ENCODE results near the gene DBH.

The DBH gene

GRCh38 chr9:133641396-133641655 lies 5.2 kb downstream of the DBH start:
- no peak for FAIRE-seq
- no peak for DNase-seq (ENCODE audit: insufficient read length, low spot score)

- no peak for DNase-seq (ENCODE audit: insufficient read length, low spot score)
- no peak for FAIRE-seq
These were observed 5.9 kb downstream of the DBH start for GRCh38 chr9:133641861-133642595.

GRCh38 chr9:133642708-133643361 lies 6.7 kb downstream of the DBH start:
- FAIRE-seq, result no peak
- no peak for DNase-seq (ENCODE audit: insufficient read length, low spot score)

GRCh38 chr9:133643362-133643755 lies 7.2 kb downstream of the DBH start:
- FAIRE-seq, result no peak

GRCh38 chr9:133643978-133644760 lies 8.0 kb downstream of the DBH start:
- DNase-seq (ENCODE audit: insufficient read length, low spot score) (no peak), FAIRE-seq (no peak)

More at GRCh38 chr9:133643362-133643755, 7.2 kb downstream of the DBH start:
- DNase-seq (ENCODE audit: insufficient read length, low spot score), result no peak

- DNase-seq (ENCODE audit: insufficient read length, low spot score) (no peak), FAIRE-seq (no peak)
These were observed 9.0 kb downstream of the DBH start for GRCh38 chr9:133645021-133645765.

- no peak for DNase-seq (ENCODE audit: insufficient read length, low spot score)
- no peak for FAIRE-seq
These were observed 11.0 kb downstream of the DBH start for GRCh38 chr9:133647148-133647547.

- no peak for DNase-seq (ENCODE audit: insufficient read length, low spot score)
- no peak for FAIRE-seq
These were observed 11.8 kb downstream of the DBH start for GRCh38 chr9:133647765-133648469.

GRCh38 chr9:133649194-133649593 lies 13.0 kb downstream of the DBH start:
- FAIRE-seq, result no peak

GRCh38 chr9:133650026-133650425 lies 13.9 kb downstream of the DBH start:
- no peak for DNase-seq (ENCODE audit: insufficient read length, low spot score)
- no peak for FAIRE-seq

More at GRCh38 chr9:133649194-133649593, 13.0 kb downstream of the DBH start:
- DNase-seq (ENCODE audit: insufficient read length, low spot score), result no peak

GRCh38 chr9:133653638-133654037 lies 17.5 kb downstream of the DBH start:
- no peak for DNase-seq (ENCODE audit: insufficient read length, low spot score)
- no peak for FAIRE-seq

GRCh38 chr9:133654736-133655657 lies 18.8 kb downstream of the DBH start:
- DNase-seq (ENCODE audit: insufficient read length, low spot score), result no peak
- FAIRE-seq, result no peak

GRCh38 chr9:133655701-133656100 lies 19.5 kb downstream of the DBH start:
- no peak for FAIRE-seq
- no peak for DNase-seq (ENCODE audit: insufficient read length, low spot score)

- DNase-seq (ENCODE audit: insufficient read length, low spot score) (no peak), FAIRE-seq (no peak)
These were observed 20.3 kb downstream of the DBH start for GRCh38 chr9:133656211-133657119.

- FAIRE-seq, result no peak
- no peak for DNase-seq (ENCODE audit: insufficient read length, low spot score)
These were observed 21.0 kb downstream of the DBH start for GRCh38 chr9:133657120-133657661.

- FAIRE-seq (no peak), DNase-seq (ENCODE audit: insufficient read length, low spot score) (no peak)
These were observed 22.6 kb downstream of the DBH start for GRCh38 chr9:133658442-133659431.

- no peak for DNase-seq (ENCODE audit: insufficient read length, low spot score)
- FAIRE-seq, result no peak
These were observed 23.4 kb downstream of the DBH start for GRCh38 chr9:133659516-133659915.
